ENCODE results near the gene PDZRN3.

DNA sequence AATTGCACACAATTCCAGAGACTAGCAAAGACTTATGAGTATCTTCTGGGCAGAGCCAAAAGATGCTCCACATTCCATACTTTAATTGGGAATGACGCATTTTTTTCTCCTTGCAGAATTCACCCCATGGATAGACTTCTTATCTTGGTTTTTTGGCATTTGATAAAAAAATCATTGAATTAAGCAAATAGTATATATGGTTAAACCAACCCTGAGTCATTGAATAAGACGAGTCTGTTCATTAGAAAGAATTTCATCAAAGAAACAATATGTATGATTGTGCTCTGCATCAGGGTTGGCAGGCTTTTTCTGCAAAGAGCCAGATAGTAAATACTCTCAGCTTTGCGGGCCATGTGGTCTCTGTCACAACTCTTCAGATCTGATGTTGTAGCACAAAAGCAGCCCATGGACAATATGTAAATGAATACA is 9.2 kb upstream of the PDZRN3 start:
- TF ChIP-seq POLR2A (IDR thresholded peaks at IDR 0.05) = no peak
- TF ChIP-seq, protein P1, sequence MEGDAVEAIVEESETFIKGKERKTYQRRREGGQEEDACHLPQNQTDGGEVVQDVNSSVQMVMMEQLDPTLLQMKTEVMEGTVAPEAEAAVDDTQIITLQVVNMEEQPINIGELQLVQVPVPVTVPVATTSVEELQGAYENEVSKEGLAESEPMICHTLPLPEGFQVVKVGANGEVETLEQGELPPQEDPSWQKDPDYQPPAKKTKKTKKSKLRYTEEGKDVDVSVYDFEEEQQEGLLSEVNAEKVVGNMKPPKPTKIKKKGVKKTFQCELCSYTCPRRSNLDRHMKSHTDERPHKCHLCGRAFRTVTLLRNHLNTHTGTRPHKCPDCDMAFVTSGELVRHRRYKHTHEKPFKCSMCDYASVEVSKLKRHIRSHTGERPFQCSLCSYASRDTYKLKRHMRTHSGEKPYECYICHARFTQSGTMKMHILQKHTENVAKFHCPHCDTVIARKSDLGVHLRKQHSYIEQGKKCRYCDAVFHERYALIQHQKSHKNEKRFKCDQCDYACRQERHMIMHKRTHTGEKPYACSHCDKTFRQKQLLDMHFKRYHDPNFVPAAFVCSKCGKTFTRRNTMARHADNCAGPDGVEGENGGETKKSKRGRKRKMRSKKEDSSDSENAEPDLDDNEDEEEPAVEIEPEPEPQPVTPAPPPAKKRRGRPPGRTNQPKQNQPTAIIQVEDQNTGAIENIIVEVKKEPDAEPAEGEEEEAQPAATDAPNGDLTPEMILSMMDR (IDR thresholded peaks at IDR 0.05) = no peak

All from Peyer's patch (tissue), 4 donors.